DMS153 (cell line): ENCODE results near the gene PAGE2.
A peak's percentile ranks its signal among the peaks of the same experiment; 100 is the strongest.
"Not testable (repeated sequence)": the region's sequence is repeated elsewhere in the genome, so short reads cannot be mapped to it uniquely, and the experiment has no call there.

Experiments used
- DNase-seq: peaks from one replicate; lab custom pipeline; 2025; lab: John Stamatoyannopoulos, UW

PAGE2 gene, protein sequence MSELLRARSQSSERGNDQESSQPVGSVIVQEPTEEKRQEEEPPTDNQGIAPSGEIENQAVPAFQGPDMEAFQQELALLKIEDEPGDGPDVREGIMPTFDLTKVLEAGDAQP

DNA sequence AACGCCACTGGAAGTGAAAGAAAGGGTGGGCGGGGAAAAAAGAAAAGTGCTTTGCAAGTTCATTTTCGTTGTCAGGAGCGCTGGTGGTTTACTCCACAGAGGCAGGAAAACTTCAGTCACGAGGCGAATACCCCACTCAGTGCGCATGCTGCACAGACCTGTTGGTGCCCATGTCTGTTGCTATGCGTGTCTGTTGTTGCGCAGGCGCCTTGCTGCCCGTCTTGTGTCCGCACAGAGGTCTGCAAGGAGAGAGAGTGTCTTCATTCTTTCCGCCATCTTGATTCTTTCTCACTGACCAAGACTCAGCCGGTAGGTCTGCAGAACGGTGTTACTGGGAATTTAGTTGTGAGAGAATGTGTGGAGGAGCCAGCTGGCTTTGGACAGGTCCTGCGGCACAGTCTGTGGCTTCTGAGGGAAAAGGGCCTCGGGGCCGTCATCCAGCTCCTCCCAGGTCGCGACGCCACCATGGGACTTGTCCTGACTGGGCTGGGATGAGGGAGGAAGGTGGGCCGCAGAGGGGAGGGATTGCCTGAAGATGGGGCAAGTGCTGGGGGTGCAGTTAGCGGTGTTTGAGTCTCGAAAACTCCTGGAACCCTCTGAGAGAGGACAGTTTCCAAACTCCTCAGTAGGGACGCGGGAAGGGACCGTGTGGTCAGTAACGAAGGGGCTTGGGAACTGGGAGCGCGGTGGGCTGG lies at the start of gene PAGE2:
PAGE2 (plus strand) TSS at position 224 of the 695 bp plus-strand sequence. CDS start 1,003 bp downstream, outside the sequence.
- no peak for DNase-seq

- DNase-seq, result no peak
These were observed 49.3 kb upstream of the PAGE2 start for GRCh38 chrX:55039471-55039870.

DNA sequence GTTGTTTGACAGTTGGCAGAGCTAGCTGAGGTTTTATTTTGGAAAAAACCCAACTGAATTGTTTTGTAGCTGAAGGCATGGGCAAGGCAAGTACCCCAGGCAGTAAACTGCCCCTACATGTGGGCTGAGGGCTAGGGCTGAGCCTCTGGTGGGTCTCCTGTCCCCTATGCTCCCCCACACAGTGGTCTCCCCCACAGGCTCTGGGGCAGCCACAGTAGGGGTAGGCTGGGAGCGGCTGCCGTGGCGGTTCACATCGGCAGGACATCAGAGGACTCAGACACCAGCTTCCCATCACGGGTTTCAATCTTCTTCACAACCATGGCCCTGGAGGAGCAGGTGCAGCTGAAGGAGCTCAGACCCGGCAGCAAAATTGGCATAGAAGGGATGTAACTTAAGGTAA lies 47.3 kb upstream of the PAGE2 start:
- DNase-seq, result no peak

GRCh38 chrX:55050599-55050998 lies 38.2 kb upstream of the PAGE2 start:
- not testable (repeated sequence) for DNase-seq

DNA sequence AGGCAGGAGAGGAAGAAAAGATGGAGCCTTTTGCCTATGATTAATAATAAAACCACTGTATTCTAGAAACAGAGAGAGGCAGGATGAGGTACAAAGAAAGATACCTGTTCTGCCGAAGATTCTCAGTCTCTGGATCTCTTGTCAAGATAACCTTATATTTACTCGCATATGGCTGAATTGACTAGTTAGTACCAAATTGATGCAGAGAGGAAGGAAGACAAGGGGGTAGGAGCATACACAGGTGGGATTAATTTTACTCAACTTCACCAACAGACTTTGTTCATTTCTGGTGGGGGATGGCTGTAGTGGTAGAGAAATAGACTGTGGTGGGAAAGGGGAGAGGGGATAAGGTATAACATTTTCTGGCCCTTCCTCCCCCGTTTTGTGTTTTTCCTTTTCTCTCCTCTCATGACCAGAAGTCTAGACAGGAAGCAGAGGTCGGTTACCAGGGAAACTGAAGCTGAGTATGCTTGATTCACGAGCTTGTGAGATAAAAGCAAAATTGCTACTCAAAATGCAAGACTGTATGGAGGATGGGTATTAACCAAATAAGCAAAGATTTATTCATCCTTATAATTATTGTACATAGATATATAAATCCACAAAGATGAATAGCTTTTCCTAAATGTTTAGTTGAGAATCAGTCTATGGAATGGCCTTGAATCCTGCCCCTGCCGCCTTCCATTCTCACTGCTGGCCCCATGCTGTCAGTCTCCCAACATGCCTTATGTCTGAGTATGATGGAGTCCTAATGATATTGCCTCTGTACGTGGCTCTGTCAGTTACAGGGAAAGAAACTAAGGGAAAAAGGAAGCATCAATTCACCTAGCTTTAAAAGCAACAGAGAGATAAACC lies 31.8 kb upstream of the PAGE2 start:
- peak; percentile 21 for DNase-seq

DNA sequence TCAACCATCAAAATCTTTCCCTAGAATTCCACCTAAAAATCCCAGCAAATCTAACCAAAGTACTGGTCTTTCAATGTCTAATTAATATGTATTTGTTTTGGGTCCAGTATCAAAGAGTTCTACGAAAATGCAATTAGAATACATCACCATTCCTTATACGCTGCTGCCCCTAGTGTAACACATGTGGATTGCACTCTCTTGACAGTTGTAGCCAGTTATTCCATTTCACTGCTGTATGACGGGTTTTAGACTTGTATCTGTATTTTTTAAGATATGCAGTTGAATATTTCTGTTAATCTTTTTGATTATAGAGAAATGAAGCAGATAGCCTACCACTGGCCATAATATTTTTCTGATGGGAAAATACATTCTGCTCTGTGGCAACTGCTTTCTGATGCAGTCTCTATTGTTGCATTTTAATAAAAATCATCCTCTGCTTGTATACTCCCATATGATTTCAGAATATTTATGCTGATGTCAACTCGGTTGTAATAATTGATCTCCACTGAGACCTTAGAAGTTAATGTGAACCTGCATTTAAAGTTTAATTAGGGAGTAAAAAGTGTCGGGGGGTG lies 31.1 kb upstream of the PAGE2 start:
- peak; percentile 21 for DNase-seq

DNA sequence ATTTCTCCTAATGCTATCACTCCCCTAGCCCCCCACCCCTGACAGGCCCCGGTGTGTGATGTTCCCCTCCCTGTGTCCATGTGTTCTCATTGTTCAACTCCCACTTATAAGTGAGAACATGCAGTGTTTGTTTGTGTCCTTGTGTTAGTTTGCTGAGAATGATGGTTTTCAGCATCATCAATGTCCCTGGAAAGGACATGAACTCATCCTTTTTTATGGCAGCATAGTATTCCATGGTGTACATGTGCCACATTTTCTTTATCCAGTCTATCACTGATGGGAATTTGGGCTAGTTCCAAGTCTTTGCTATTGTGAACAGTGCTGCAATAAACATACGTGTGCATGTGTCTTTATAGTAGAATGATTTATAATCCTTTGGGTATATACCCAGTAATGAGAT lies 21.6 kb upstream of the PAGE2 start:
- DNase-seq, result not testable (repeated sequence)

- DNase-seq, result no peak
These were observed 16.5 kb upstream of the PAGE2 start for GRCh38 chrX:55072286-55072685.

DNA sequence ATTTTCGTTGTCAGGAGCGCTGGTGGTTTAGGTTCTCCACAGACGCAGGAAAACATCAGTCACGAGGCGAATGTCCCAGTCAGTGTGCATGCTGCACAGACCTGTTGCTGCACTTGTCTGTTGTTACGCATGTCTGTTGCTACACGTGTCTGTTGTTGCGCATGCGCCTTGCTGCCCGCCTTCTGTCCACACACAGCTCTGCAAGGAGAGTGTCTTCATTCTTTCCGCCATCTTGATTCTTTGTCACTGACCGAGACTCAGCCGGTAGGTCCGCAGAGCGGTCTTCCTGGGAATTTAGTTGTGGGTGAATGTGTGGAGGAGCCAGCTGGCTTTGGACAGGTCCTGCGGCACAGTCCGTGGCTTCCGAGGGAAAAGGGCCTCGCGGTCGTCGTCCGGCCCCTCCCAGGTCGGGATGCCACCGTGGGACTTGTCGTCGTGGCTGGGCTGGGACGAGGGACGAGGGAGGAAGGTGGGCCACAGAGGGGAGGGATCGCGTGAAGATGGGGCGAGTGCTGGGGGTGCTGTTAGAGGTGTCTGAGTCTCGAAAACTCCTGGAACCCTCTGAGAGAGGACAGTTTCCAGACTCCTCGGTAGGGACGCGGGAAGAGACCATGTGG lies 13.9 kb upstream of the PAGE2 start, which contains the start of gene PAGE2B:
PAGE2B (plus strand) TSS at position 180 of the 617 bp plus-strand sequence. CDS start 1,012 bp downstream, outside the sequence.
- DNase-seq, result no peak

- DNase-seq, result no peak
These were observed 9.9 kb downstream of the PAGE2 start for GRCh38 chrX:55098691-55099090.

GRCh38 chrX:55099162-55099561 lies 10.3 kb downstream of the PAGE2 start:
- no peak for DNase-seq

DNA sequence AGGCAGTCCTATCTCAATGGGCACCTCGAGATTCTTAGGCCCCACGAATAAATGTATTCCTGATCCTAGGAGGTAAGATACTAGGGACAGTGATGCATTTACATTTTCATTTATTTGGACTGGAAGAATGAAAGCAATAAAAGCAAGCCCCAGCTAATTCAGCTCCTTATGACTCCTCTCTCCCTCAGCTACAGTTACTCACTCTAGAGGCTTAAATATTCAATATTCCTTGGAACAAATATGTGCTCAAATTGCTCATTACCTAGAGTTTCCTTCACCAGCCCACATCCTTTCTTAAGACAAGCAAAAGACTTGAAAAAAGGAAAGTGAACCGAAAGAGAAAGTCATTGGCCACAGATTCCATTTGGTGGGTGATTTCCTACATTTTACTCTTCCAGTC lies 13.9 kb downstream of the PAGE2 start:
- DNase-seq, result no peak

GRCh38 chrX:55107262-55107661 lies 18.4 kb downstream of the PAGE2 start:
- DNase-seq, result no peak

GRCh38 chrX:55107911-55108310 lies 19.1 kb downstream of the PAGE2 start:
- no peak for DNase-seq

- no peak for DNase-seq
These were observed 20.5 kb downstream of the PAGE2 start for GRCh38 chrX:55109306-55109705.

DNA sequence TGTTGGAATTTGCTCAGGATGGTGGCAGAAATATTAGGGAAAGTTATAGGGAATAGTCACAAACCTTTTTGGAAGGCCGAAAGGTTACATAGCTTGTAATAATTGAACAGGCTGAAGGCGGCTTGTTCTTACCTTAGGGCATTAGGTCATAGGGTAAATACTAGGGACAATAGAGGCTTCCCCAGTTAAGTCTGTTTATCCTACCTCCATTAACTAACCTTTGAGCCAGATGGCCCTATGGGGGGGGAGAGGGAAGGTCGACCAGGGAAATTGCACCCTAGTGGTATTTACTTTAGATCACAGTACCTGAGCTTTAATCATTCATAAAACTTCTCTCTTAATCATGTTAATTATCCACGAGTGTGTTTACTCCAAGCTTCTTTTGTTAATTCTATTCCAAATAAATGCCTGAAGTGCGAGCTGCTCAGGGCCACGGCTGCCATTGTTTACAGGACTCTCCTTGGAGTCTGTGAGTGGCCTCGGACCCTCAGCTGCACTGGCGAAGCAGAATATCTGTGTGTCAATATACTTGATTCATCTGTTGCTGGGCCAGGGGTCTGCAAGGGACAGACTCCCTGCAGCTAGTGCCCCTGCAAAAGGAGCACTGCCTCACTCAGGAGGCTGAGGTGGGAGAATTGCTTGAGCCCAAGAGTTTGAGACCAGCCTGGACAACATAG lies 22.9 kb downstream of the PAGE2 start:
- peak; percentile 63 for DNase-seq

- DNase-seq, result not testable (repeated sequence)
These were observed 27.8 kb downstream of the PAGE2 start for GRCh38 chrX:55116589-55116988.

DNA sequence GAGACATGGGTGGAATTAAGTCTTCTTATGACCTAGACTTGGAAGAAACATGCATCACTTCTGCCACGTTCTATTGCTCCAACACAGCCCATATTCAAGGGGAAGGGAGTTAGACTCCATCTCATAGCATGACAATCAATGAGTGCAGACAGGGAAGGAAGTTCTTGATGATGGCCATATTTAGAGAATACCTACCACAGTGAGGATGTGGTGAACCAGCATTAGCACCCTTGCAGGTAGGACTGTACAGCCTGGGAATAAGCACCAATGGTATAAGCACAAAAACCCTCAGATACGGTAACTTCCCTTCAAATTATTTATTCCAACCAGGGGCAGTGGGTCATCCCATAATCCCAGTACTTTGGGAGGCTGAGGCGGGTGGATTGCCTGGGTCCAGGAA lies 29.8 kb downstream of the PAGE2 start:
- no peak for DNase-seq

GRCh38 chrX:55119271-55119670 lies 30.5 kb downstream of the PAGE2 start:
- DNase-seq, result no peak

DNA sequence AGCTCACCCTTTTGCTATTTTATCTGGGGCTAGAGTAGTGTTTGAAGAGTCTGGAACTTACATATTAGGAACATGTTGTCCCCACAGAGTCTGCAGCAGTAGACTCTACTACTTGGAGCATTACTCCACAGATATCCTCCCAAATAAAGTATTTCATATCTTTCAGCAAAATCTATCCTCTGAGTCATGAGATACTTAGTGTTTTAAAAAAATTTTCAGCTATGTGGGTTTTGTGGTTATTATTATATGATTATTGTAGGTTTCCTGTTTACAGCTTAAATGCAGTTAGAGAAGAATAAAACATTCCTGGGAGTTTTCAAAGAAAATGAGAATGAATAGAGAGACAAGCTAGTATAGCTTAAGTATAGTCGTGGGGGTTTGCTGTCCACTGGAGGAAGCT lies 30.9 kb downstream of the PAGE2 start:
- DNase-seq, result no peak

GRCh38 chrX:55120761-55121358 lies 32.0 kb downstream of the PAGE2 start:
- no peak for DNase-seq
